Measurements from ENCODE around the gene BABAM1.

Gene BABAM1

DNA sequence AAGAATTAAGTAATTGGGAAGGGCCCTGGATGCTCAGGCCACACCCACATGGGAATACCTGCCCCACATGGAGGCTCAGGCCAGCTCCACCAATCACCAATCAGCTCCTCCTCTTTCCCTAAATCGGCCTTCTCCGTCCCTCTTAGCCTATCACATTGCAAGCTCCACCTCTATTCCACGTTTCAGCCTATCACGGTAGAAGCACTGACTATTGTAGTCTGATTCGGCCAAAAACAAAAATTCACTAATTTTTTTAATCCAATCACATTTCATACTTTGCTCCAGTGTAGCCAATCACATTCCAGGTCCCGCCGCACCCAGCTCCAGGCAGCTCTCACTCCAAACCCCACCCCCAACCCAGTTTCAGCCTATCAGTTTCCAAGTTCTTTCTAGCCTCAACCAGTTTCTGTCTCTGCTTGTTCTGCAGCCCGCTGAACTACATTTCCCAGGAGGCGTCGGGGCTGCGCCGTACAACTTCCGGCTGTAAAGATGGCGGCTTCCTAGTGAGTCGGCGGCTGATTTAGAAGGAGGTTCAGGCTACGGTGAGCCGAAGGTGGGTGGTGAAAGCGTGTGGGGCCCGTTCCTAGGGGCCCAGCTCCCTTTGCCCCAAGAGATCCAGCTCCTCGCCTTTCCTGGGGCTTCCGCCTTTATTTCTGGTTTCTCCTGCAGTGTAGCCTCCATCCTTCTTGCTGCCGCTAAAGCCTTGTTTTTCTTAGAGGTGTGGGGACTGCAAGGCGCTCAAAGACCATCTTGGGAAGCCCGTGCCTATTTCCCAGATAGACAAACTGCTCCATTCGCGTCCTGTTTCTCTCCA, at the start of gene BABAM1:
Gene BABAM1, plus strand, starts transcription at position 469 of the 814 bp plus-strand sequence. CDS start 1,364 bp downstream, outside the sequence.
- no peaks in the 10 kb centered on the region for H3K9me3 Mint-ChIP-seq
- H3K4me1 Mint-ChIP-seq (ENCODE audit: low read depth), result peaks cover 22% of the 10 kb centered on the region
- peak within 1 kb of the TSS; percentile 94 for H3K4me3 Mint-ChIP-seq
- peak; percentile 90 for DNase-seq
- H3K27me3 Mint-ChIP-seq, result no peaks in the 10 kb centered on the region
- peaks cover 40% of the 10 kb centered on the region for H3K36me3 Mint-ChIP-seq (ENCODE audit: low read depth)
- H3K27ac Mint-ChIP-seq, result peak within 1 kb of the TSS; percentile 91

GRCh38 chr19:17219286-17219685, 48.0 kb upstream of the BABAM1 start:
- peaks cover 29% of the 10 kb centered on the region for H3K4me1 Mint-ChIP-seq (ENCODE audit: low read depth)
- H3K27ac Mint-ChIP-seq, result no peak overlapping the region
- H3K27me3 Mint-ChIP-seq, result no peaks in the 10 kb centered on the region
- DNase-seq, result no peak
- H3K4me3 Mint-ChIP-seq, result no peak overlapping the region
- H3K9me3 Mint-ChIP-seq, result no peaks in the 10 kb centered on the region
- peaks cover 43% of the 10 kb centered on the region for H3K36me3 Mint-ChIP-seq (ENCODE audit: low read depth)

DNA sequence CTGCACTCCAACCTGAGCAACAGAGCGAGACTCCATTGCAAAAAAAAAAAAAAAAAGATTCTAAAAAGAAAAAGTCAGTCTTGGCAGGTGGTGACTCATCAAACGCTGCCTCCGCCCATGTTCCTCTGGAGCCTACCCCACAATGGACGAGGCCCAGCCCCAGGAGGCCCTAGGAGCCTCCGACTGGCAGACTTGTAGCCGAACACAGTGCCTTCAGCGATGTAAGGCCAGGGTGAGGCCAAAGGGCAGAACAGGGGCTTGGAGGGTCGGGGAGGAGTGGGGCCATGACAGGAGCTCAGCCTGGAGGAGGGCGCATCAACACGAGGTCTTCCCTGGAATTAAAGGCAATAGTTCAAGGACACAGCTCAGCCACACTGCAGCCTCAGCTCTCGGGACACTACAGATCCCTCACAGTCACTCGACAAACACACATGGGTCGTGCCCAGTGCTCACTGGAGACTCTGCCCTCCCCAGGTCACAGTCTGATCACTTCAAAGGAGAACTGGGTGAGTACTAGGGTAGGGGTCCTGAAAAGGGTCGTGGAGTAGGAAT, 47.0 kb upstream of the BABAM1 start:
- Mint-ChIP-seq H3K27me3 (no peaks in the 10 kb centered on the region), H3K9me3 (no peaks in the 10 kb centered on the region), H3K4me1 (ENCODE audit: low read depth) (peaks cover 19% of the 10 kb centered on the region), H3K36me3 (ENCODE audit: low read depth) (peaks cover 40% of the 10 kb centered on the region), H3K4me3 (no peak overlapping the region), H3K27ac (no peak overlapping the region)
- no peak for DNase-seq

GRCh38 chr19:17225053-17225452, 42.2 kb upstream of the BABAM1 start:
- H3K4me3 Mint-ChIP-seq, result peak overlapping the region; percentile 38
- H3K9me3 Mint-ChIP-seq, result no peaks in the 10 kb centered on the region
- no peak for DNase-seq
- no peaks in the 10 kb centered on the region for H3K27me3 Mint-ChIP-seq
- H3K4me1 Mint-ChIP-seq (ENCODE audit: low read depth), result peaks cover 13% of the 10 kb centered on the region
- peaks cover 2% of the 10 kb centered on the region for H3K36me3 Mint-ChIP-seq (ENCODE audit: low read depth)
- H3K27ac Mint-ChIP-seq, result no peak overlapping the region

GRCh38 chr19:17226002-17226933, 41.0 kb upstream of the BABAM1 start, which contains the start of gene OCEL1:
Gene OCEL1, plus strand, starts transcription at chr19:17226226. Its CDS starts 22 bp downstream, at chr19:17226248.
- peak; percentile 97 for DNase-seq
- Mint-ChIP-seq H3K4me3 (peak within 1 kb of the TSS; percentile 87), H3K27me3 (no peaks in the 10 kb centered on the region), H3K4me1 (ENCODE audit: low read depth) (peaks cover 10% of the 10 kb centered on the region), H3K9me3 (no peaks in the 10 kb centered on the region), H3K27ac (peak within 1 kb of the TSS; percentile 97), H3K36me3 (ENCODE audit: low read depth) (peaks cover 9% of the 10 kb centered on the region)

DNA sequence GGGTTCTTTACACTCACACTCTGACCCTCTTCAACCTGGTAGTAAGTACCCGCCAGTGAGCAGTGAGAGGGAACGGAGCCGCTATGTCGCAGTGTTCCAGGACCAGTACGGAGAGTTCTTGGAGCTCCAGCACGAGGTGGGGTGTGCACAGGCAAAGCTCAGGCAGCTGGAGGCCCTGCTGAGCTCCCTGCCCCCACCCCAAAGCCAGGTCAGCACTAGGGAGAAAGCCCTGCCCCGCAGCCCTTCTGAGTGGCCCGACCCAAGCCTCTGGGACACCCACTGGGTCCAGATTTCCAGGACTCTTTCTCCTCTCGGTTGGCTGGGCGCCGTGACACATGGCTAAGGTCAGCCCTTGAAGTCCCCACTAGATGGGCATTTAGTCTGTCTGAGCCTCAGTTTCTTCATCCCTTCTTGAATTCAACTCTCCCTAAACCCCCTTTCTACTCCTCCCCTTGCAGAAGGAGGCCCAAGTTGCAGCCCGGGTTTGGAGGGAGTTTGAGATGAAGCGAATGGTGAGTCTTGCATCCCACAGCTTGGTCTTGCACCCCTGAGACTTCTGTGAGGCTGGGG, 39.4 kb upstream of the BABAM1 start:
- peaks cover 22% of the 10 kb centered on the region for H3K36me3 Mint-ChIP-seq (ENCODE audit: low read depth)
- no peaks in the 10 kb centered on the region for H3K9me3 Mint-ChIP-seq
- no peak overlapping the region for H3K4me3 Mint-ChIP-seq
- no peaks in the 10 kb centered on the region for H3K27me3 Mint-ChIP-seq
- DNase-seq, result no peak
- no peak overlapping the region for H3K27ac Mint-ChIP-seq
- peaks cover 11% of the 10 kb centered on the region for H3K4me1 Mint-ChIP-seq (ENCODE audit: low read depth)

DNA sequence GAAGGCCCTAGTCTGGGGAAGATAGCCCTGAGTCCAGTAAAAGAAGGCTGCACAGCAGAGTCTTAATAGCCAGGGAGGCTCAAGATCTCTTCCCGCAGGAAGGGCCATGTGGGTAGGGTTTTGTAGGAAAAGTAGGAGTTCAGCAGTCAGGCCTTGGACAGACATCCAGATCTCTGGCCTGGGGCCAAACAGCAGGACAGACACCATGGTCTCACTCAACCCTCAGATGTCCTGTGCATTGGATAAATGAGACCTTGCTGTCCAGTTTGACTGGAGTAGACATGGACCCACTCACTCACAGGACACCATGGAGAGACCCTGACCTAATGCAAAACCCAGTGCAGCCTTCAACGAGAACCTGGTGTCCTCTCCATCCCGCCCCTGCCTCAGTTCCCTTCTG, 37.4 kb upstream of the BABAM1 start:
- Mint-ChIP-seq H3K27me3 (no peaks in the 10 kb centered on the region), H3K4me1 (ENCODE audit: low read depth) (peaks cover 25% of the 10 kb centered on the region), H3K9me3 (no peaks in the 10 kb centered on the region), H3K36me3 (ENCODE audit: low read depth) (peaks cover 32% of the 10 kb centered on the region), H3K27ac (no peak overlapping the region), H3K4me3 (no peak overlapping the region)
- DNase-seq, result no peak

- no peaks in the 10 kb centered on the region for H3K9me3 Mint-ChIP-seq
- H3K27me3 Mint-ChIP-seq, result no peaks in the 10 kb centered on the region
- H3K4me3 Mint-ChIP-seq, result no peak overlapping the region
- H3K27ac Mint-ChIP-seq, result no peak overlapping the region
- H3K4me1 Mint-ChIP-seq (ENCODE audit: low read depth), result peaks cover 17% of the 10 kb centered on the region
- H3K36me3 Mint-ChIP-seq (ENCODE audit: low read depth), result peaks cover 32% of the 10 kb centered on the region
- no peak for DNase-seq
Observed at GRCh38 chr19:17232258-17232657, 35.0 kb upstream of the BABAM1 start.

GRCh38 chr19:17234911-17235299, 32.3 kb upstream of the BABAM1 start:
- H3K36me3 Mint-ChIP-seq (ENCODE audit: low read depth), result peaks cover 30% of the 10 kb centered on the region
- peak overlapping the region; percentile 87 for H3K27ac Mint-ChIP-seq
- peak overlapping the region; percentile 85 for H3K4me3 Mint-ChIP-seq
- H3K4me1 Mint-ChIP-seq (ENCODE audit: low read depth), result peaks cover 15% of the 10 kb centered on the region
- H3K9me3 Mint-ChIP-seq, result no peaks in the 10 kb centered on the region
- DNase-seq, result peak; percentile 85
- H3K27me3 Mint-ChIP-seq, result no peaks in the 10 kb centered on the region

- H3K4me3 Mint-ChIP-seq, result peak overlapping the region; percentile 85
- peak; percentile 83 for DNase-seq
- H3K4me1 Mint-ChIP-seq (ENCODE audit: low read depth), result peaks cover 15% of the 10 kb centered on the region
- peaks cover 30% of the 10 kb centered on the region for H3K36me3 Mint-ChIP-seq (ENCODE audit: low read depth)
- H3K9me3 Mint-ChIP-seq, result no peaks in the 10 kb centered on the region
- peak overlapping the region; percentile 87 for H3K27ac Mint-ChIP-seq
- H3K27me3 Mint-ChIP-seq, result no peaks in the 10 kb centered on the region
Observed at GRCh38 chr19:17235300-17235970, 31.8 kb upstream of the BABAM1 start.

DNA sequence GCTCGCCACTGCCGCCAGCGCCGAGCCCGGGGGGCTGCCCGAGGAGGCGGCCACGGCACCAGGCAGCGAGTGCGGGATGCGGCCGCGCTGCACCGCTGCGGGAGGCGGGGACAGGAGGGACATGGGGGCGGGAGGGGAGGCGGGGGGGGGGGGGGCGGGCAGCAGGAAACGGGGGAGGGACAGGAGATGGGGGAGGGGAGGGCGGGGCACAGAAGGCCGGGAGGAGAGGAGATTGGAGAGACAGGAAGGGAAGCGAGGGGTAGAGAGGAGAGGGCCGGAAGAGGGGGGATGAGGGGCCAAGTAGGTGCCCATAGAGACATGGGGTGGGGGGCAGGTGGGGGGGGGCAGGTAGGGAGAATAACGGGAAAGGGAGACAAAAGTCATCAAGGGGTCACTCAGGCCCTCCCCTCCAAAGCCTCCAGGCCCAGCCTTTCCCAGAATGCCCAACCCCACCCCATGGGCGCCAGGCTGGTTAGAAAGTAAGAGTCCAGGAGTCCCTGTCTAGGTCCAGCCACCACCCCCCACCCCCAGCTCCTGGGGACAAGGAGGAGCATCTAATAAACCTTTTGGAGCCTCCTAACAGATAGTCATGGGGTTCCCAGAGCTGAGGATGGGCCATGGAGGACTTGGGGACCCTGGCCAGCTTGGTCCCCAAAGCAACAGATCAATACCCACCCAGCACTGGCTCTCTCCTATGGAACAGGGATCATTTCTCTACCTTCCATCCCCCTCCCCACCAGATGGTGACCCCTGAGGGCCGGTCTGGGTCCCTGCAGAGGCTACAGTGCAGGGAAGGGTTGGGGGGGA, 31.1 kb upstream of the BABAM1 start:
- Mint-ChIP-seq H3K9me3 (no peaks in the 10 kb centered on the region), H3K4me1 (ENCODE audit: low read depth) (peaks cover 15% of the 10 kb centered on the region), H3K36me3 (ENCODE audit: low read depth) (peaks cover 24% of the 10 kb centered on the region), H3K4me3 (peak overlapping the region; percentile 85), H3K27ac (no peak overlapping the region), H3K27me3 (no peaks in the 10 kb centered on the region)
- no peak for DNase-seq

- H3K36me3 Mint-ChIP-seq (ENCODE audit: low read depth), result peaks cover 17% of the 10 kb centered on the region
- peak overlapping the region; percentile 23 for H3K4me3 Mint-ChIP-seq
- H3K9me3 Mint-ChIP-seq, result no peaks in the 10 kb centered on the region
- DNase-seq, result no peak
- peaks cover 15% of the 10 kb centered on the region for H3K4me1 Mint-ChIP-seq (ENCODE audit: low read depth)
- H3K27ac Mint-ChIP-seq, result no peak overlapping the region
- no peaks in the 10 kb centered on the region for H3K27me3 Mint-ChIP-seq
Observed at GRCh38 chr19:17236811-17237543, 30.3 kb upstream of the BABAM1 start.
